COLO668 (cell line): ENCODE data around the gene EHBP1L1.

Source experiments
- DNase-seq: peaks from one replicate; lab custom pipeline; 2025; ENCODE audit not compliant: unreplicated experiment; lab: John Stamatoyannopoulos, UW

EHBP1L1 gene

GRCh38 chr11:65592858-65593517 lies 17.1 kb downstream of the EHBP1L1 start:
- DNase-seq = no peak

GRCh38 chr11:65593518-65594414 lies 17.9 kb downstream of the EHBP1L1 start:
- peak; percentile 47 for DNase-seq

GRCh38 chr11:65595131-65595530 lies 19.3 kb downstream of the EHBP1L1 start:
- no peak for DNase-seq

DNA sequence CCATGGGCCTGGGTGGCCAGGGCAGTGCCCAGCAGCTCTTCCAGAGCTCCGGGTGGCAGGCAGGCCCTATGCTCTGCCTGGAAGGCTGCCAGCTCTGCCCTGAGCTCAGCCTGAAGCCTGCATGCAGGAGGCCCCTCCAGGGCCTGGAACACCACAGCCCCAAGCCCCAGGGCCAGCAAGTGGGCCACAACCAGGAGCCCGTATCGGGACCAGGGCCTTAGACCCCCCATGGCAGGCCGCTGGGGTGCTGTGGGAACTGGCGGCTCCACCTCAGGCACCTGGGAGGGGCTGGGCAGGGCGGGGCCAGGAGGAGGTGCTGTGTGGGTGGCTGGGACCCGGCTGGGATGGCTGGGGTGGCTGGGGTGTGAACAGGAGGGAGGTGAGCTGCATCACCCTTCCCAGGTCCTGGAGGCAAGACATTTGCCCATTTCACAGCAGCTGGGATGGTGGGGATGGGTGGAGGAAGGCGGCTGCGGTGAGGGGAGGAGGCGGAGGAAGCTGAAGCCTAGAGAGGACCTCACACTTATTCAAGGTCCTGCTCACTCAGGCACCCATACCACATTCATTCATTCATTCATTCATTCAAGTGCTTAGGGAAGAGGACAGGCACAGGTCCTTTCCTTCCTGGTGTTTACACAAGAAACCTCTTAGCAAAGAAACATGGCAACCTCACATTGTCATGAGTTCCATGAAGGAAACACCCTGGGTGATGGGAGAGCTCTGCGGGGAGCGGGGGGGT lies 19.9 kb downstream of the EHBP1L1 start, which contains the start of gene KCNK7:
TSS of gene KCNK7 (minus strand) at position 258 of the 739 bp plus-strand sequence. CDS start at position 230, 28 bp downstream.
- DNase-seq = no peak

- no peak for DNase-seq
These were observed 20.7 kb downstream of the EHBP1L1 start for GRCh38 chr11:65596520-65596919.

DNA sequence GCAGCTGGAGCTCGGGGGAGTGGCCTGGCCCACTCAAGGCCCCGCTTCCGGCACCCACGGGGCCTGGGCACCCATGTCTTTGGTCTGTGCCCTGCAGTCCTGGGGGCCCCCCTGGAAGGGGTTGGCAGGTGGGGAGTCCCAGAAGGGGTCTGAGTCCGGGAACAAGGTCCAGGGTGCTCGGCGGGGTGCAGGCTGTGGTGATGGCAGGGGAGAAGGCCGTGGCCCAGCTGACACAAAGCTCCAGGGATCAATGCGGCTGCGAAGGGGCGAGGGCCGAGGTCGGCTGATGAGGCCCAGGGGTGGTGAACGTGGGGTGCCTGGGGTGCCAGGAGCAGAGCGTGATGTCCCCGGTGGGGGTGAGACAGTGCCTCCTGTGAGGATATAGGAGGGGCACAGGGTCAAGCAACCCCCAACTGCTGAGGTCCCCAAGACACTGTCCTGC lies 22.4 kb downstream of the EHBP1L1 start:
- no peak for DNase-seq

DNA sequence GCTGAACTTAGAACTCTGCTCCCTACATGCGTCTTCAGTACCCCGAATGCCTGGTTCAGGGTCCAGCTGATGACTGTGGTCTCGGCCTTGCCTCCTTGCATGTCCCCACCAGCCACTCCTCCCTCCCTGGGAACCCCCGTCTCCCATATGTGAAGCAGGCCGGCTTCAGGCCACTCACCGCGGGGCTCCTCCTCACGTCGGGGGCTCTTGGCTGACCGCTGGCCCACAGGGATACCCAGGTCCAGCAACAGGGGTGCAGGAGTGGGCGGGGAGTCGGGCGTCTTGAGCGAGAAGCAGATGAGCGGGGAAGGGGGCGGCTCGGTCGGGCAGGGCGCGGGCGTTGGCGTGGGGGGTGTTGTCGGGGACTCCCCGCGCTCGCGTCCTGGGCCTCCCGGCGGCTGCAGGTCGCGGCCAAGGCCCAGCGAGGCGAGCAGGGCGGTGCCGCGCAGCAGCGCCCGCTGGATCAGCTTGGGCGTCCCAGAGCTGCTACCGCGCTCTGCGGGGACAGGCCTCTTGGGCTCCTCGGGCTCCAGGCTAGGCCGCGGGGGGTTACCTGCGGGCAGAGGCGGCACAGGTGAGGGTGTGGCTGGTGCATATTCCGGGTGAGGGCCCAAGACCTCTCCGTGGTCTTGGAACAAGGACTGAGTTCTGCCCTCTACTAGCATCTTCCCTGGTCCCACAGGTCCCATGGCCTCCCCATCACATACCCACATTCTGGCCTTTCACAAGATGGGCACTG lies 23.5 kb downstream of the EHBP1L1 start:
- no peak for DNase-seq

DNA sequence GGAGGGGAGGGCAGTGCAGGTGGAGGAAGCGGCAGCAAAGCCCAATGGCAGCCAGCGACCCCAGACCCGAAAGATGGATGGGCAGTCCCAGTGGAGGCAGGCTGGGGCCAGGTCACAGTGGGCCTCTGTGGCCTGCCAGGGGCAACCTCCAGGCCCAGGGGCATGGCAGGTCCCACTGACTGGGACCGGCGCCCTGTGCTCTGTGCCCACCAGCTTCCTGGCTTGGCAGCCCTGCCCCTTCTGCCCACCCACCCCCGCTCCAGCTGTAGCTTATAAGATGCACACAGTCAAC lies 24.0 kb downstream of the EHBP1L1 start:
- DNase-seq = no peak

DNA sequence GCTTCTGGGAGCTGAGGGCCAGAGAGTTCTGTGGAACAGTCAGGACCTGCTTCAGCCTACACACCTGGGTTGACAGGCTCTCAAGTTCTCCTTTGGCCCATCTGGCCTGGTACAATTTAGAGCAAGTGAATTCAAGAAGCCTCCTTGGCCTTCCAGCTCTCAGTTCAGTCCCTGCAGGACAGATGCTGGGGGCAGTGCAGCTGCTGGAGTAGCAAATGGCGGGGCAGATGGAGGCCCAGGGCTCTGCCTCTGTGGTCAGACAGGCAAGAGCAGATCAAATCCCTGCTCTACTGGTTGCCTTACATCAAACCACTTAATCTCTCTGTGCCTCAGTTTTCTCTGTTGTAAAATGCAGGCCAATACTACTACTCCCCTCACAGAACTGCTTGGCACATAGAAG lies 28.4 kb downstream of the EHBP1L1 start:
- DNase-seq = no peak

DNA sequence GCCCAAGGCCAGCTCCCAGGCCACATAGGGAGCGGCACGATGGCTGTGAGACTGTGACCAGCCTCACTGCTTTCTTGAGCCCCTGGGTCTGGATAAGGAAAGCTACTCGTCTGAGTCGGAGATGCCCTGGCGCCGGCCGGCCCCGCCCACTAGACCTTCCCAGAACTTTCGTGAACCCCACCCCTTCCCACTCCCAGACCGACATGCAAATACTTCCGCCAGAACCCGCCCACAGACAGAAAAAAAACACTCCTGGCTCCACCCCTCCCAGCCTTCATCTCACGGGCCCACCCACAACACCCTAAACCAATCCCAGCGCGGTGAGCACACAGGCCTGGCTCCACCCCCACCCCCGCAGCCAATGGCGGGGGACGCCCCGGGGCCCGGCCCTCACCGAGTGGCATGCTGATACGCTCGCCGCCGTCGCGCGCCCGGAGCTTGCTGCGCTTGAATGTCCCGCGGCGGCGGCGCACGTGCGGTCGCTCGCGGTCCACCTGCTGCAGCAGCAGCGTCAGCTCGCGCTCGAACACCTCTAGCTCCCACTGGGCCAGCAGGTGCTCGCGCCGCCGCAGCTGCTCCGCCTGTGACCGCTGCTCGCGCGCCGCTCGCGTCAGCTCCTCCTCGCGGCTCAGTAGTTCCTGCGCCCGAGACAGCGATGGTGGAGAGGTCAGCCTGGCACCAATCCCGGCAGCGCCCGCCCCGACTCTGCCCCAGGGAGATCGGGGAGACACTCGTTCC lies 31.2 kb downstream of the EHBP1L1 start:
- DNase-seq = no peak

GRCh38 chr11:65607614-65608426 lies 32.0 kb downstream of the EHBP1L1 start:
- no peak for DNase-seq

- DNase-seq = no peak
These were observed 33.4 kb downstream of the EHBP1L1 start for GRCh38 chr11:65609229-65609628.

DNA sequence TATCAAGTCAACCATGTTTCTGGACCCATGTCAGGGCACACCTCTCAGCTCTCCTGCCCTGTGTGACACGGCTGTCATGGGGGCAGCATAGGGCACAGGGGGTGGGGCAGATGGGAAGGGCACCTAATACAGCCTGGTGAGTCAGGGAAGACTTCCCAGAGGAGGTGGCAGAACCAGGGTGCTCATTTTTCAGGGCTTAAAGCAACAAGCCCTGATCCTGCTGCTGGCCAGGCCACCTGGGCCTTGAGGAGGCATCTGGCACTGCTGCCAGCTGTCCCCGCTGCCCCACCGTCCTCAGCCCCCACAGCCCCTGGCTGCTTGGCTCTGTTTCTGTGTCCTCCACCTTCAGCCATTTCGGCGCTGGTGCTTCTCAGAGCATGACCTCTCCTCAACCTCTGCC lies 33.8 kb downstream of the EHBP1L1 start:
- no peak for DNase-seq

DNA sequence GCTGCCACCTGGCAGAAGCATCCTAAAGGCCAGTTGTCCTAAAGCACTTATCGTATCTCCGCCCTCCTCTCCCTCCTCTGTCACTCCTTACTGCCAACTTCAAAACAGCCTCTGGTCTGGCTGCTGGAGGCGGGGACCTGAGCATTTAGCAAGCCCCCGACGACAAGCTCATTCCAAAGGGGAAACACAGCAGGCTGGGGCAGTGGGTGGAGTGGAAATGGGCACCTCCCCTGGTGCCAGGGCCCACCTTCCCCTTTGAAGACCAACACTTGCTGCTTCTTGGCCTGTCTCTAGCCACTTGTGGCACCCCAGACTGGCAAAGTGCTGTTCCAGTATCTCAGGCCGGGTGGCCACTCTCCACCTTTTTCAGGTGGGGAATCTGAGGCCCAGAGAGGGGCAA lies 34.6 kb downstream of the EHBP1L1 start:
- no peak for DNase-seq

DNA sequence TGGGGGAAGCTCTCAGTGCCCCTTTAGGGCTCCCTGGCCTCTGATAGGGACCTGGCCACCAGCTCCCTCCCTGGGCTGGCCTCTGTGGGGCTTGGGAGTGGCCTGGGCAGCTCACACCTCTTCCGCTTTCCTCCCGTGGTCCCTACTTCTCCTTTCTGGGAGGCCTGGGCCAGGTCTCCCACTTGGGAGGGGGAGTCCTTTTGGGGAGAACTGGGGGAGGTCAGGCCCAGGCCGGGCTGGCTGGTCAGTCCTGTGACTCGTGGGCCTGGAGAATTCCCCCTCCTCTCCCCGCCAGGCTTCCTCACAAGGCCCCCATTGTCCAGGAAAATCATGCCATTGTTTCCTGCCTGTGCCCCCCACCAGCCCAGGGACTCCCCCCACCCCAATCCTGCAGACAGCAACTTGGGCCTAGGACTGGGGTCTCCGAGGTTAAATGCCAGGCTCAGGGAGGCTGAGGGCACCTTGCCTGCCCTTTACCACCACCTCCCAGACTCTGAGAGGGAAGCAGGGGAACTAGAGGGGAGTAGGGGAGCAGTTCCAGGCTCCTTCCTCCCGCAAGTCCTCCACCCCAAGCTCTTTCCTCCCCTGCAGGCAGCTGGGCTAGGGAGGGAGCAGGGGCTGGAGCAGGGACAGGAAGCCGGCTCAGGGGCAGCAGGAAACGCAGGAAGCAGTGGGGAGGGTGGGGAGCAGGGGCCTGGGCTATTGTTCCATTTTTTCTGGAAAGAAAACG lies 35.3 kb downstream of the EHBP1L1 start:
- DNase-seq = no peak

GRCh38 chr11:65611758-65612603 lies 36.1 kb downstream of the EHBP1L1 start:
- DNase-seq = no peak

- no peak for DNase-seq
These were observed 36.8 kb downstream of the EHBP1L1 start for GRCh38 chr11:65612691-65613090.
